HepG2 (cell line): Measurements from ENCODE around the gene FITM1. TPM values are rescaled to one million over a fixed set of nuclear protein-coding genes. Genes with fewer than 3 reads are reported as not detected.
A peak's percentile ranks its signal among the peaks of the same experiment; 100 is the strongest.

ENCODE experiments used
- ATM ChIP-seq: fragments of 450-650 bp; IDR thresholded peaks from 2 replicates; pipeline ENCODE4 v1.7.1; 2017; ENCODE audit warnings: mild to moderate bottlenecking, borderline replicate concordance
- BHLHE40 ChIP-seq: IDR thresholded peaks from 2 replicates; pipeline ENCODE4 v1.6.1; 2011; ENCODE audit warnings: low read length, improper control_type of control experiment
- FOXA3 ChIP-seq: IDR thresholded peaks from 2 replicates; pipeline ENCODE4 v1.6.1; 2016; ENCODE audit warnings: missing genetic modification reagents, missing compliant biosample characterization
- HIVEP1 ChIP-seq: sonication (generic); formaldehyde crosslinking; IDR thresholded peaks from 2 replicates; pipeline ENCODE4 v1.4.0; 2020; ENCODE audit warnings: mild to moderate bottlenecking, missing genetic modification reagents
- MAX ChIP-seq: IDR thresholded peaks from 2 replicates; pipeline ENCODE4 v1.6.1; 2012; ENCODE audit warnings: inconsistent platforms
- MYC ChIP-seq: sonication (generic); formaldehyde crosslinking; IDR thresholded peaks from 2 replicates; pipeline ENCODE4 v1.9.0; 2021; ENCODE audit warnings: missing genetic modification reagents, borderline replicate concordance
- NFE2L2 ChIP-seq: fragments of 150-350 bp; IDR thresholded peaks from 2 replicates; pipeline ENCODE4 v1.6.1; 2014; ENCODE audit warnings: low read length
- SMC3 ChIP-seq: IDR thresholded peaks from 2 replicates; pipeline ENCODE4 v1.6.1; 2011; ENCODE audit warnings: low read length, improper control_type of control experiment
- SP5 ChIP-seq: IDR thresholded peaks from 2 replicates; pipeline ENCODE4 v1.6.1; 2016; ENCODE audit warnings: low read depth, borderline replicate concordance
- SRSF4 ChIP-seq: fragments of 200-400 bp; formaldehyde crosslinking; IDR thresholded peaks from one replicate; pipeline ENCODE4 v1.6.1; 2018; ENCODE audit warnings: mild to moderate bottlenecking, low read depth, low read length, moderate library complexity; ENCODE audit not compliant: poor library complexity, severe bottlenecking
- TCF7 ChIP-seq: sonication (generic); IDR thresholded peaks from 2 replicates; pipeline ENCODE4 v1.6.1; 2016; ENCODE audit warnings: antibody characterized with exemption, low read depth
- ZBTB26 ChIP-seq: IDR thresholded peaks from 2 replicates; pipeline ENCODE4 v1.6.1; 2016; ENCODE audit warnings: missing compliant biosample characterization, missing genetic modification reagents, borderline replicate concordance
- ZFP62 ChIP-seq: sonication (generic); formaldehyde crosslinking; IDR thresholded peaks from 2 replicates; pipeline ENCODE4 v1.4.0; 2020; ENCODE audit warnings: missing genetic modification reagents
- ZNF101 ChIP-seq: sonication (generic); formaldehyde crosslinking; IDR thresholded peaks from 2 replicates; pipeline ENCODE4 v1.4.0; 2020; ENCODE audit warnings: mild to moderate bottlenecking, low read depth, missing genetic modification reagents, borderline replicate concordance
- ZNF33B ChIP-seq: sonication (generic); formaldehyde crosslinking; IDR thresholded peaks from 2 replicates; pipeline ENCODE4 v1.5.1; 2020; ENCODE audit warnings: mild to moderate bottlenecking, missing genetic modification reagents
- ZNF484 ChIP-seq: sonication (generic); formaldehyde crosslinking; IDR thresholded peaks from 2 replicates; pipeline ENCODE4 v1.5.1; 2020; ENCODE audit warnings: mild to moderate bottlenecking, low read depth, missing genetic modification reagents, borderline replicate concordance
- ZNF569 ChIP-seq: sonication (generic); formaldehyde crosslinking; IDR thresholded peaks from 2 replicates; pipeline ENCODE4 v1.5.0; 2020; ENCODE audit warnings: mild to moderate bottlenecking, missing genetic modification reagents, moderate library complexity, borderline replicate concordance
- polyA plus RNA-seq, 8 experiments: library from polyadenylated mRNA; depleted of rRNA in 3 of 8; stranded (reverse) in 7 of 8; unstranded in 1 of 8; fragments of >200 nt; fragmentation: Illumina TruSeq in 4 of 8; extraction: Trizol in 4 of 8; gene quantifications; 2 replicates each; pipeline versions ENCODE4 v1.2.1 to v1.2.3, GENCODE V29; 2011 to 2016; ENCODE audit warnings: low read depth in 4 of 8, missing spikeins in 1 of 8, mixed read lengths in 1 of 8; ENCODE audit not compliant: insufficient read depth in 1 of 8
- total RNA-seq, 5 experiments: library from RNA; depleted of rRNA; stranded (reverse); fragments of >200 nt; fragmentation: Illumina TruSeq; extraction: Trizol; gene quantifications; 2 replicates each; pipeline ENCODE4 v1.2.3, GENCODE V29; 2016; ENCODE audit warnings: low read depth in 1 of 5
- TF ChIP-seq, protein P1 (sequence below): sonication (generic); formaldehyde crosslinking; IDR thresholded peaks from 2 replicates; pipeline ENCODE4 v1.9.0; 2021; ENCODE audit warnings: mild to moderate bottlenecking, missing genetic modification reagents
- TF ChIP-seq, protein P2 (sequence below): sonication (generic); formaldehyde crosslinking; IDR thresholded peaks from 2 replicates; pipeline ENCODE4 v1.4.0; 2020; ENCODE audit warnings: missing genetic modification reagents, mild to moderate bottlenecking, borderline replicate concordance

The FITM1 gene
- total and polyA plus RNA-seq, 2 of the 13 experiments (the other 11 are each of a cell fraction or from before 2014, with no cell fraction given): 2.7 to 5.8 TPM

GRCh38 chr14:24093901-24094840, 36.3 kb upstream of the FITM1 start, which contains the start of gene PCK2 (continued):
- TF ChIP-seq, protein P1, sequence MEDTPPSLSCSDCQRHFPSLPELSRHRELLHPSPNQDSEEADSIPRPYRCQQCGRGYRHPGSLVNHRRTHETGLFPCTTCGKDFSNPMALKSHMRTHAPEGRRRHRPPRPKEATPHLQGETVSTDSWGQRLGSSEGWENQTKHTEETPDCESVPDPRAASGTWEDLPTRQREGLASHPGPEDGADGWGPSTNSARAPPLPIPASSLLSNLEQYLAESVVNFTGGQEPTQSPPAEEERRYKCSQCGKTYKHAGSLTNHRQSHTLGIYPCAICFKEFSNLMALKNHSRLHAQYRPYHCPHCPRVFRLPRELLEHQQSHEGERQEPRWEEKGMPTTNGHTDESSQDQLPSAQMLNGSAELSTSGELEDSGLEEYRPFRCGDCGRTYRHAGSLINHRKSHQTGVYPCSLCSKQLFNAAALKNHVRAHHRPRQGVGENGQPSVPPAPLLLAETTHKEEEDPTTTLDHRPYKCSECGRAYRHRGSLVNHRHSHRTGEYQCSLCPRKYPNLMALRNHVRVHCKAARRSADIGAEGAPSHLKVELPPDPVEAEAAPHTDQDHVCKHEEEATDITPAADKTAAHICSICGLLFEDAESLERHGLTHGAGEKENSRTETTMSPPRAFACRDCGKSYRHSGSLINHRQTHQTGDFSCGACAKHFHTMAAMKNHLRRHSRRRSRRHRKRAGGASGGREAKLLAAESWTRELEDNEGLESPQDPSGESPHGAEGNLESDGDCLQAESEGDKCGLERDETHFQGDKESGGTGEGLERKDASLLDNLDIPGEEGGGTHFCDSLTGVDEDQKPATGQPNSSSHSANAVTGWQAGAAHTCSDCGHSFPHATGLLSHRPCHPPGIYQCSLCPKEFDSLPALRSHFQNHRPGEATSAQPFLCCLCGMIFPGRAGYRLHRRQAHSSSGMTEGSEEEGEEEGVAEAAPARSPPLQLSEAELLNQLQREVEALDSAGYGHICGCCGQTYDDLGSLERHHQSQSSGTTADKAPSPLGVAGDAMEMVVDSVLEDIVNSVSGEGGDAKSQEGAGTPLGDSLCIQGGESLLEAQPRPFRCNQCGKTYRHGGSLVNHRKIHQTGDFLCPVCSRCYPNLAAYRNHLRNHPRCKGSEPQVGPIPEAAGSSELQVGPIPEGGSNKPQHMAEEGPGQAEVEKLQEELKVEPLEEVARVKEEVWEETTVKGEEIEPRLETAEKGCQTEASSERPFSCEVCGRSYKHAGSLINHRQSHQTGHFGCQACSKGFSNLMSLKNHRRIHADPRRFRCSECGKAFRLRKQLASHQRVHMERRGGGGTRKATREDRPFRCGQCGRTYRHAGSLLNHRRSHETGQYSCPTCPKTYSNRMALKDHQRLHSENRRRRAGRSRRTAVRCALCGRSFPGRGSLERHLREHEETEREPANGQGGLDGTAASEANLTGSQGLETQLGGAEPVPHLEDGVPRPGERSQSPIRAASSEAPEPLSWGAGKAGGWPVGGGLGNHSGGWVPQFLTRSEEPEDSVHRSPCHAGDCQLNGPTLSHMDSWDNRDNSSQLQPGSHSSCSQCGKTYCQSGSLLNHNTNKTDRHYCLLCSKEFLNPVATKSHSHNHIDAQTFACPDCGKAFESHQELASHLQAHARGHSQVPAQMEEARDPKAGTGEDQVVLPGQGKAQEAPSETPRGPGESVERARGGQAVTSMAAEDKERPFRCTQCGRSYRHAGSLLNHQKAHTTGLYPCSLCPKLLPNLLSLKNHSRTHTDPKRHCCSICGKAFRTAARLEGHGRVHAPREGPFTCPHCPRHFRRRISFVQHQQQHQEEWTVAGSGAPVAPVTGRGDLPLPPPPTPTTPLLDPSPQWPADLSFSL (CRISPR knock-in tag): no peak
- TF ChIP-seq ZNF569 (CRISPR knock-in tag): peak; percentile 78; the same call in 1 of the 2 replicates
- TF ChIP-seq ZBTB26 (CRISPR knock-in tag): peak; percentile 88
- no peak for TF ChIP-seq TCF7
- TF ChIP-seq SP5 (CRISPR knock-in tag): peak; percentile 96
- no peak for TF ChIP-seq SMC3
- TF ChIP-seq, protein P2, sequence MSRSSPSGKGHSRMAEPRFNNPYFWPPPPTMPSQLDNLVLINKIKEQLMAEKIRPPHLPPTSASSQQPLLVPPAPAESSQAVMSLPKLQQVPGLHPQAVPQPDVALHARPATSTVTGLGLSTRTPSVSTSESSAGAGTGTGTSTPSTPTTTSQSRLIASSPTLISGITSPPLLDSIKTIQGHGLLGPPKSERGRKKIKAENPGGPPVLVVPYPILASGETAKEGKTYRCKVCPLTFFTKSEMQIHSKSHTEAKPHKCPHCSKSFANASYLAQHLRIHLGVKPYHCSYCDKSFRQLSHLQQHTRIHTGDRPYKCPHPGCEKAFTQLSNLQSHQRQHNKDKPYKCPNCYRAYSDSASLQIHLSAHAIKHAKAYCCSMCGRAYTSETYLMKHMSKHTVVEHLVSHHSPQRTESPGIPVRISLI (CRISPR knock-in tag): peak; percentile 57; the same call in 1 of the 2 replicates
- no peak; the same call in 1 of the 2 replicates for TF ChIP-seq ZNF101 (CRISPR knock-in tag)
- TF ChIP-seq MAX: no peak
- TF ChIP-seq ZNF484: 0 out of 2 replicates have a peak, but pooled peaks have one; percentile 47
- TF ChIP-seq MYC (CRISPR knock-in tag): peak; percentile 94
- TF ChIP-seq ZFP62: peak; percentile 93; the same call in 1 of the 2 replicates
- TF ChIP-seq FOXA3 (CRISPR knock-in tag): peak; percentile 76
- peak; percentile 93 for TF ChIP-seq ZNF33B
- no peak for TF ChIP-seq ATM
- TF ChIP-seq NFE2L2: no peak
- no peak; the same call in 1 of the 2 replicates for TF ChIP-seq BHLHE40
- TF ChIP-seq SRSF4: peak; percentile 99
- TF ChIP-seq HIVEP1 (CRISPR knock-in tag): peak; percentile 78
